DOHH2 (cell line): ENCODE data around the gene PTPRN2.

Source experiments
- H3F3A ChIP-seq: fragments of 200-600 bp; sonication (generic), shearing (Covaris generic); 2 replicates; pipeline ENCODE4 v1.6.0; 2016; ENCODE audit warnings: antibody characterized with exemption, mild to moderate bottlenecking; ENCODE audit not compliant: control insufficient read depth, insufficient read depth
- H3K27ac ChIP-seq: fragments of 200-600 bp; sonication (generic); 2 replicates; pipeline ENCODE4 v1.5.1; 2014; ENCODE audit warnings: low read depth, mild to moderate bottlenecking, low read length, moderate library complexity
- H3K27me3 ChIP-seq: fragments of 200-600 bp; sonication (generic); 2 replicates; pipeline ENCODE4 v1.6.1; 2014; ENCODE audit warnings: mild to moderate bottlenecking, low read length, mixed read lengths; ENCODE audit not compliant: control insufficient read depth
- H3K36me3 ChIP-seq: fragments of 200-600 bp; sonication (generic); 2 replicates; pipeline ENCODE4 v1.6.1; 2014; ENCODE audit warnings: mild to moderate bottlenecking, low read length, moderate library complexity, mixed read lengths; ENCODE audit not compliant: control insufficient read depth
- H3K4me1 ChIP-seq: fragments of 200-600 bp; sonication (generic); 2 replicates; pipeline ENCODE4 v1.6.1; 2014; ENCODE audit warnings: mild to moderate bottlenecking, low read length, mixed read lengths; ENCODE audit not compliant: control insufficient read depth
- H3K4me2 ChIP-seq: fragments of 200-600 bp; sonication (generic); 2 replicates; pipeline ENCODE4 v1.6.0; 2014; ENCODE audit warnings: mild to moderate bottlenecking, low read length, moderate library complexity
- H3K4me3 ChIP-seq: fragments of 200-600 bp; sonication (generic); 2 replicates; pipeline ENCODE4 v1.5.1; 2014; ENCODE audit warnings: mild to moderate bottlenecking, low read length, mixed read lengths
- H3K79me2 ChIP-seq: fragments of 200-600 bp; sonication (generic); 2 replicates; pipeline ENCODE4 v1.6.1; 2014; ENCODE audit warnings: mild to moderate bottlenecking, low read length, mixed read lengths; ENCODE audit not compliant: control insufficient read depth
- H3K9me2 ChIP-seq: fragments of 200-600 bp; sonication (generic); replicated peaks from 2 replicates; pipeline ENCODE4 v1.6.1; 2014; ENCODE audit warnings: mild to moderate bottlenecking, low read length, mixed read lengths; ENCODE audit not compliant: control insufficient read depth
- H3K9me3 ChIP-seq: fragments of 200-600 bp; sonication (generic); 2 replicates; pipeline ENCODE4 v1.6.1; 2014; ENCODE audit warnings: antibody characterized with exemption, low read length, mixed read lengths; ENCODE audit not compliant: control insufficient read depth, insufficient read depth
- H4K20me1 ChIP-seq: fragments of 200-600 bp; sonication (generic); 2 replicates; pipeline ENCODE4 v1.6.0; 2014; ENCODE audit warnings: low read depth, mild to moderate bottlenecking, antibody characterized with exemption, low read length, moderate library complexity; ENCODE audit not compliant: control insufficient read depth, insufficient read depth
- EZH2phosphoT487 ChIP-seq: fragments of 200-600 bp; sonication (generic); IDR thresholded peaks from 2 replicates; pipeline ENCODE4 v1.6.1; 2017; ENCODE audit warnings: borderline replicate concordance, mild to moderate bottlenecking, antibody characterized with exemption, low read length, moderate library complexity, mixed read lengths
- TF ChIP-seq, protein P1 (sequence below): fragments of 200-600 bp; sonication (generic); IDR thresholded peaks from one replicate; pipeline ENCODE4 v1.5.1; 2014; ENCODE audit warnings: antibody characterized with exemption, mild to moderate bottlenecking, low read depth, low read length; ENCODE audit not compliant: poor library complexity, severe bottlenecking

PTPRN2 gene

DNA sequence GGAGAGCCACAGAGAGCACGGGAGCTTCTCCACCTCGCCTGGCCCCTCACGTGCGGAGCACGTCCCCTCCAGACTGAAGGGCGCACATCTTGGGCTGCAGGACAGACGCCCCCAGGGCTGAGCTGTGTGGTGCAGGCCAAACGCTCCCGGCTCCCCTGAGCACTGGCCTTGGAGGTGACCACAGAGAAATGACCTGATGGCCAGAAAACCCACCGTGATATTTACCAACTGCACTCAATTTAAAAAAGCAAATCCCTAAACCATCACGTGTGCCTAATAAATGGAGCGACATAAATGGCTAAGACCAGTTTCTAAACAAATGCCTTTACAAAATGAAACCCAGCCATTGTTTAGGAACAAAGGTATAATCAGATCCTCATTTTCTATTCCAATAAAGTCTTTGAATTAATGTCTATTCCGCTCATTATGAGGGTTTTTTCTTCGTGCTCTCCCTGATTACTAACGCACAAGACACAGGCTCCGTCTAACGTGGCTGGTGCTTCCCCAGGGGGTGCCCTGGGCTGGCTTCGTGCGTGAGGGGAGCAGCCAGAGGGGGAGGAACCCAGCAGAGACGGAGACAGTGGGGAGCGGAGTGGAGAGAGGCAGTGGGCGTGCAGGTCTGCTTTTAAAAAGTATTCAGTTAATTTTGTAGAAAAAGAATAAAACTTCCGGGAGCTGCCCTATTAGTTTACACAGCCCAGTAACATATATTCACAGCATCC, 1060.5 kb downstream of the PTPRN2 start:
- no peaks in the 10 kb centered on the region for H3K9me3 ChIP-seq

DNA sequence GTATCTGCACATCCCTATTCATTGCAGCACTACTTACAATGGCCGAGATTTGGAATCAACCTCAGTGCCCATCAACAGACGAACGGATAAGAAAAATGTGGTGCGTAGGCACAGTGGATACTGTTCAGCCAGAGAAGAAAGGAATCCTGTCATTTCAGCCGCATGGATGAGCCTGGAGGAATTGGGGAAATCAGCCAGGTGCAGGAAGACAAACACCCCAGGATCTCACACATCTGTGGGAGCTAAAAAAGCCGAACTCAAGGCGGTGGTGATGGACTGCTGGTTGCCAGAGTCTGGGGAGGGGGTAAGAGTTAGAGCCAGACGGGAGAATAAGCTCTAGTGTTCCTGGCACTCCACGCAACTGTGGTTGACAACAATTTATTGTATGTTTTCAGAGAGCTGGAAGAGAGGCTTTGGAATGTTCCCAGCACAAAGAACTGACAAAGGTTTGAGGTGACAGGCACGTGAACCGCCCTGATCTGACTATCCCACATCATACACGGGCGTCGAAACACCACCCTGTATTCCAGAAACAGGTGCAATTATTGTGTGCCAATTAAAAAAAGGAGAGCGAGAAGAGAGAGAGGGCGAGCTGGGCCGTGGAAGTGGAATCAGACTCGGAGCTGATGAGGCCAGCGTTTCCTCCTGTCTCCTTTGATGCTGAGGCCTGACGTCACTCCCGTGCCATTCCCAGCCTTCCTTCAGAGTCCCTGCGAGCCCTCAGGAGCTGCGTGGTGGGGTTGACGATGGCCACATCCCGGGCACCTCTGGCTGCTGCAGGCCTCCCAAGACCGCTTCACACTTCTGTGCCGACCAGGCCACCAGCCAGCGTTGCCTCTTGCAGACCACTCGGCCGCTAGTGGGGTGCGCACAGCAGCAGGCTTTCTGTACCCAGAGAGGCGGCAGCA, 1061.4 kb downstream of the PTPRN2 start:
- Histone ChIP-seq H3K9me2 (no peaks in the 10 kb centered on the region), H3K4me1 (no peaks in the 10 kb centered on the region), H4K20me1 (no peaks in the 10 kb centered on the region), H3F3A (no peaks in the 10 kb centered on the region), H3K4me2 (no peak overlapping the region), H3K27ac (no peak overlapping the region), H3K9me3 (no peaks in the 10 kb centered on the region), H3K79me2 (no peaks in the 10 kb centered on the region), H3K36me3 (no peaks in the 10 kb centered on the region), H3K27me3 (no peaks in the 10 kb centered on the region), H3K4me3 (no peak overlapping the region)
- TF ChIP-seq, protein P1, sequence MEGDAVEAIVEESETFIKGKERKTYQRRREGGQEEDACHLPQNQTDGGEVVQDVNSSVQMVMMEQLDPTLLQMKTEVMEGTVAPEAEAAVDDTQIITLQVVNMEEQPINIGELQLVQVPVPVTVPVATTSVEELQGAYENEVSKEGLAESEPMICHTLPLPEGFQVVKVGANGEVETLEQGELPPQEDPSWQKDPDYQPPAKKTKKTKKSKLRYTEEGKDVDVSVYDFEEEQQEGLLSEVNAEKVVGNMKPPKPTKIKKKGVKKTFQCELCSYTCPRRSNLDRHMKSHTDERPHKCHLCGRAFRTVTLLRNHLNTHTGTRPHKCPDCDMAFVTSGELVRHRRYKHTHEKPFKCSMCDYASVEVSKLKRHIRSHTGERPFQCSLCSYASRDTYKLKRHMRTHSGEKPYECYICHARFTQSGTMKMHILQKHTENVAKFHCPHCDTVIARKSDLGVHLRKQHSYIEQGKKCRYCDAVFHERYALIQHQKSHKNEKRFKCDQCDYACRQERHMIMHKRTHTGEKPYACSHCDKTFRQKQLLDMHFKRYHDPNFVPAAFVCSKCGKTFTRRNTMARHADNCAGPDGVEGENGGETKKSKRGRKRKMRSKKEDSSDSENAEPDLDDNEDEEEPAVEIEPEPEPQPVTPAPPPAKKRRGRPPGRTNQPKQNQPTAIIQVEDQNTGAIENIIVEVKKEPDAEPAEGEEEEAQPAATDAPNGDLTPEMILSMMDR = no peak
- no peak for TF ChIP-seq EZH2phosphoT487

More for the DNA sequence above, 1060.5 kb downstream of the PTPRN2 start:
- TF ChIP-seq, protein P1 = no peak
- TF ChIP-seq EZH2phosphoT487 = no peak
- Histone ChIP-seq H3K27me3 (no peaks in the 10 kb centered on the region), H3K9me2 (no peaks in the 10 kb centered on the region), H3F3A (no peaks in the 10 kb centered on the region), H3K4me3 (no peak overlapping the region), H3K4me1 (no peaks in the 10 kb centered on the region), H3K79me2 (no peaks in the 10 kb centered on the region), H3K36me3 (no peaks in the 10 kb centered on the region), H3K27ac (no peak overlapping the region), H4K20me1 (no peaks in the 10 kb centered on the region), H3K4me2 (no peak overlapping the region)

DNA sequence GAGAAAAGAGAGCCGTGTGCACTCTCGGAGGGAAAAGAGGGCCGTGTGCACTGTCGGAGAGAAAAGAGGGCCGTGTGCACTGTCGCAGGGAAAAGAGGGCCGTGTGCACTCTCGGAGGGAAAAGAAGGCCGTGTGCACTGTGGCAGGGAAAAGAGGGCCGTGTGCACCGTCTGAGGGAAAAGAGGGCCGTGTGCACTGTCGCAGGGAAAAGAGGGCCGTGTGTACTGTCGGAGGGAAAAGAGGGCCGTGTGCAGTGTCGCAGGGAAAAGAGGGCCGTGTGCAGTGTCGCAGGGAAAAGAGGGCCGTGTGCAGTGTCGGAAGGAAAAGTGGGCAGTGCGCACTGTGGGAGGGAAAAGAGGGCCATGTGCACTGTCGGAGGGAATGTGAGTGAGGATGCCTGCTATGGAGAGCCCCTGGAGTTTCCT, 1062.1 kb downstream of the PTPRN2 start:
- Histone ChIP-seq H3K27me3 (no peaks in the 10 kb centered on the region), H3K79me2 (no peaks in the 10 kb centered on the region), H3K4me2 (no peak overlapping the region), H4K20me1 (no peaks in the 10 kb centered on the region), H3K4me3 (no peak overlapping the region), H3K9me2 (no peaks in the 10 kb centered on the region), H3F3A (no peaks in the 10 kb centered on the region), H3K9me3 (no peaks in the 10 kb centered on the region), H3K27ac (no peak overlapping the region), H3K36me3 (no peaks in the 10 kb centered on the region), H3K4me1 (peaks cover 2% of the 10 kb centered on the region; the same call in 1 of the 2 replicates)
- TF ChIP-seq EZH2phosphoT487 = no peak
- TF ChIP-seq, protein P1 = no peak
